ENCODE measurements around the gene REXO4. TPM values are rescaled to one million over a fixed set of nuclear protein-coding genes. Genes with fewer than 3 reads are reported as not detected.
"Not testable (repeated sequence)": the region's sequence is repeated elsewhere in the genome, so short reads cannot be mapped to it uniquely, and the experiment has no call there.

The REXO4 gene
- total RNA-seq, 2 experiments from 2014 or later = 21.2 to 24.1 TPM

DNA sequence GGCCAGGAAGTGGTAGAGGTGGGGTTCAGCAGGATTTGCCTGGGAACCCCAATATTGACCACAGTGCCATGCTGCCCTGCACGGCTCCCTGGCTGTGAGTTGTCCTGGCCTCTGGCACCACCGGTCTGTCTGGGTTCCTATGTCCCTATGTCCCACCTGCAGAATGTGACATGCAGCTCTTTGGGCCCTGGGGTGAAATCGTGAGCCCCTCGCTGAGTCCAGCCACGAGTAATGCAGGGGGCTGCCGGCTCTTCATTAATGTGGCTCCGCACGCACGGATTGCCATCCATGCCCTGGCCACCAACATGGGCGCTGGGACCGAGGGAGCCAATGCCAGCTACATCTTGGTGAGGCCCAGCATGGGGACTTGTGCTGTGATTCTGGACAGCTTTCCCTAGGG is 39.9 kb upstream of the REXO4 start:
- H3K27me3 Mint-ChIP-seq = peaks cover 6% of the 10 kb centered on the region
- ChIA-PET CTCF (interaction anchor here (0.9 kb wide), 1 partner anchor 38 kb away, joined by 3 read pairs; no protein-coding TSS in a partner anchor), POLR2A (no interaction called here)
- no peaks in the 10 kb centered on the region for H3K9me3 Mint-ChIP-seq
- no peak for DNase-seq
- H3K36me3 Mint-ChIP-seq (ENCODE audit: low read depth) = no peaks in the 10 kb centered on the region
- no peak overlapping the region for H3K27ac Mint-ChIP-seq
- peaks cover 2% of the 10 kb centered on the region for H3K4me1 Mint-ChIP-seq
- no peak overlapping the region for H3K4me3 Mint-ChIP-seq

DNA sequence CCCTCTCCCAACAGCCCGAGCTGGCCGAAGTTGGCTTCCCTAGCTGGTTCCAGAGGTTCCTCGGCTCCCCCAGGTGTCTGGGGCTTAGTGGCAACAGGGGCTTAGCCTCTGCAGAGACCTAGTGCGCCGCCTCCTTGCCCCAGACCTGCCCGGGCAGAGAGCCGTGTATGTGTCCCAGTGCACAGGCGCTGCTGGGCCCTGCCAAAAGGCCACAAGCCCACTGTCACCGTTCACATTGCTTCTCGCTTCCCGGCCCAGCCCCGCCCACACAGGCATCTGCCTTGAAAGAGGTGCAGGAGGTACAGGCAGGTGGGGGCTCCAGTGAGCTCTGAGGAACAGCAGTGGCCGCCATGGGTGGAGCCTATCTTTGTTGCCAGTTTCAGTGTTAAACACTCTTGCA is 39.4 kb upstream of the REXO4 start:
- Mint-ChIP-seq H3K27me3 (peaks cover 6% of the 10 kb centered on the region), H3K4me3 (no peak overlapping the region), H3K9me3 (no peaks in the 10 kb centered on the region), H3K4me1 (peaks cover 2% of the 10 kb centered on the region), H3K36me3 (ENCODE audit: low read depth) (no peaks in the 10 kb centered on the region), H3K27ac (no peak overlapping the region)
- ChIA-PET POLR2A (no interaction called here), CTCF (no interaction called here)
- DNase-seq = no peak

DNA sequence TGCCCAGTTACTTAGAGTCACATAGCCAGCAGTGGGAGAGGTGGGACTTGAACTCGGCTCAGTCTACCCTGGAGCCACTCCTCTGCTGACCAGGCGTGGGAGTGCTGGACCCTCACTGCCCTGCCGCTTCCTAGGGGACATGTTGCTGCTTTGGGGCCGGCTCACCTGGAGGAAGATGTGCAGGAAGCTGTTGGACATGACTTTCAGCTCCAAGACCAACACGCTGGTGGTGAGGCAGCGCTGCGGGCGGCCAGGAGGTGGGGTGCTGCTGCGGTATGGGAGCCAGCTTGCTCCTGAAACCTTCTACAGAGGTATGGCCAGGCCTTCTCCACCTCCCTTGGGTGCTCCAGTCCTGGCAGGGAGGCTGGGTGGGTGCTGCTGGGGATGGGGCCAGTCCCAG is 38.6 kb upstream of the REXO4 start:
- DNase-seq = no peak
- no peaks in the 10 kb centered on the region for H3K9me3 Mint-ChIP-seq
- peaks cover 3% of the 10 kb centered on the region for H3K27me3 Mint-ChIP-seq
- H3K27ac Mint-ChIP-seq = no peak overlapping the region
- H3K4me1 Mint-ChIP-seq = peaks cover 2% of the 10 kb centered on the region
- H3K36me3 Mint-ChIP-seq (ENCODE audit: low read depth) = no peaks in the 10 kb centered on the region
- POLR2A ChIA-PET = no interaction called here
- CTCF ChIA-PET = no interaction called here
- no peak overlapping the region for H3K4me3 Mint-ChIP-seq

DNA sequence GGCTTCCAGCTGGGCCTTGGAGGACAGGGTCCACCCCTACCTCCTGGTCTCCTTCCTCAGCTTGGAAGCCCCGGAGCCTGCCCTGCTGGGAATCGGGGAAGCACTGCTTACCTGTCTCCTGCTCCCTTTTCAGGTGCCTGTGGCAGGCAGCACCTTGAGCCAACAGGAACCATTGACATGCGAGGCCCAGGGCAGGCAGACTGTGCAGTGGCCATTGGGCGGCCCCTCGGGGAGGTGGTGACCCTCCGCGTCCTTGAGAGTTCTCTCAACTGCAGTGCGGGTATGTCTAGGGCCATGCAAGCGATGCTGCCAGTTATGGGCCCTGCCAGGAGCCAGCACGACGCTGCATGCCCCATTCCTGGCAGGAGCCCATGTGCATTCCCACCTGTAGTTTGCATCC is 38.1 kb upstream of the REXO4 start:
- Mint-ChIP-seq H3K36me3 (ENCODE audit: low read depth) (no peaks in the 10 kb centered on the region), H3K4me1 (peaks cover 2% of the 10 kb centered on the region), H3K9me3 (no peaks in the 10 kb centered on the region), H3K27me3 (no peaks in the 10 kb centered on the region), H3K4me3 (no peak overlapping the region), H3K27ac (no peak overlapping the region)
- DNase-seq = no peak
- ChIA-PET POLR2A (no interaction called here), CTCF (no interaction called here)

DNA sequence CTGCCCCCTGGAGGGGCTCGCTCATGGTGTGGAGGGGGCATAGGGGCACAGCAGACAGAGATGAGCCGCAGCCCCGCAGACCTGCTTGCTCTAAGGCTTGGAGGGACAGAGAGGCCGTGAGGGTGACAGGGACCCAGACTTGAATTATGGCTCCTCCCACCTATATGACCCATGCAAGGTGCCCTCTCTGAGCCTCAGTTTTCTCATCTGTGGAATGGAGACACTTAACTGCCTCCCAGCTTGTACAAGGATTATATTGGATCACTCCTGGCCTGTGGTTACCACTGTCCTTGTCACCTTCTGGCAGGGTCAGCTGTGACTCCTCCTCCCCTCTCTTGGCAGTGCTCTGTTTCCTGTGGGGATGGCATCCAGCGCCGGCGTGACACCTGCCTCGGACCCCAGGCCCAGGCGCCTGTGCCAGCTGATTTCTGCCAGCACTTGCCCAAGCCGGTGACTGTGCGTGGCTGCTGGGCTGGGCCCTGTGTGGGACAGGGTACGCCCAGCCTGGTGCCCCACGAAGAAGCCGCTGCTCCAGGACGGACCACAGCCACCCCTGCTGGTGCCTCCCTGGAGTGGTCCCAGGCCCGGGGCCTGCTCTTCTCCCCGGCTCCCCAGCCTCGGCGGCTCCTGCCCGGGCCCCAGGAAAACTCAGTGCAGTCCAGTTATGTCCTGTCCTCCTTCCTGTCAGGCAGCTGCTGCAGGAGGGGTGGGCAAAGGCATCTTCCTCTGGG is 37.3 kb upstream of the REXO4 start:
- ChIA-PET CTCF (no interaction called here), POLR2A (no interaction called here)
- no peaks in the 10 kb centered on the region for H3K36me3 Mint-ChIP-seq (ENCODE audit: low read depth)
- no peak overlapping the region for H3K4me3 Mint-ChIP-seq
- no peak overlapping the region for H3K27ac Mint-ChIP-seq
- no peaks in the 10 kb centered on the region for H3K9me3 Mint-ChIP-seq
- H3K4me1 Mint-ChIP-seq = peaks cover 2% of the 10 kb centered on the region
- no peaks in the 10 kb centered on the region for H3K27me3 Mint-ChIP-seq
- DNase-seq = no peak

DNA sequence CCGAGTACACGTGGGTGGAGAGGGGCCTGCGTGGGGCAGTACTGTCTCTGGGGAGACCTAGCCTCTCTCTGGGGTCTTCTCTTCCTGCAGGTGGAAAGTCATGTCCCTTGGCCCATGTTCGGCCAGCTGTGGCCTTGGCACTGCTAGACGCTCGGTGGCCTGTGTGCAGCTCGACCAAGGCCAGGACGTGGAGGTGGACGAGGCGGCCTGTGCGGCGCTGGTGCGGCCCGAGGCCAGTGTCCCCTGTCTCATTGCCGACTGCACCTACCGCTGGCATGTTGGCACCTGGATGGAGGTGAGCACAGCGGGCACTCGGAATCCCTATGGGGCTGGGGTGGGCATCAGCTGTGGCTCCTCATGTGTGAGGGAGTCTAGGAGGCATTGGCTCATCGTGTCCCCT is 36.5 kb upstream of the REXO4 start:
- ChIA-PET CTCF (no interaction called here), POLR2A (no interaction called here)
- H3K9me3 Mint-ChIP-seq = no peaks in the 10 kb centered on the region
- no peaks in the 10 kb centered on the region for H3K27me3 Mint-ChIP-seq
- H3K36me3 Mint-ChIP-seq (ENCODE audit: low read depth) = no peaks in the 10 kb centered on the region
- H3K27ac Mint-ChIP-seq = no peak overlapping the region
- no peak for DNase-seq
- no peaks in the 10 kb centered on the region for H3K4me1 Mint-ChIP-seq
- no peak overlapping the region for H3K4me3 Mint-ChIP-seq

DNA sequence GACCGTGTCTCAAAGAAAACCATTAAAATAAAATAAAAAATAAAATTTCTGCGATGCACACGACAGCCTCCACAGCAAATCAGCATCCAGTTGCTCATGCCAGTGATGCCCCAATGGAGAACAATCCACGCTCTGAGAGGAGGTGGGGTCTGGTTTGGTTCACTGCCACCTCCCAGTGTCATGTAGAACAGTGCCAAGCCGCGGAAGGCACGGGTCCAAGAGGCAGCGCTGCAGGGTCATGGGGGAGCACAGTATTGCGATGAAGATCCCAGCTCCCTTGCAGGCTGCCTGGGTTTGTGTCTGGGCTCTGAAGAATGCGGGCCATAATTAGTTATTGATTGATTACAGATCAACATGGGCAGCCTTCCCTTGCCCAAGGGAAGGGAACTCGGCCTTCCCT is 35.8 kb upstream of the REXO4 start:
- H3K27ac Mint-ChIP-seq = no peak overlapping the region
- H3K9me3 Mint-ChIP-seq = no peaks in the 10 kb centered on the region
- POLR2A ChIA-PET = no interaction called here
- H3K4me3 Mint-ChIP-seq = no peak overlapping the region
- no peak for DNase-seq
- no peaks in the 10 kb centered on the region for H3K4me1 Mint-ChIP-seq
- no peaks in the 10 kb centered on the region for H3K36me3 Mint-ChIP-seq (ENCODE audit: low read depth)
- no peaks in the 10 kb centered on the region for H3K27me3 Mint-ChIP-seq
- CTCF ChIA-PET = no interaction called here

DNA sequence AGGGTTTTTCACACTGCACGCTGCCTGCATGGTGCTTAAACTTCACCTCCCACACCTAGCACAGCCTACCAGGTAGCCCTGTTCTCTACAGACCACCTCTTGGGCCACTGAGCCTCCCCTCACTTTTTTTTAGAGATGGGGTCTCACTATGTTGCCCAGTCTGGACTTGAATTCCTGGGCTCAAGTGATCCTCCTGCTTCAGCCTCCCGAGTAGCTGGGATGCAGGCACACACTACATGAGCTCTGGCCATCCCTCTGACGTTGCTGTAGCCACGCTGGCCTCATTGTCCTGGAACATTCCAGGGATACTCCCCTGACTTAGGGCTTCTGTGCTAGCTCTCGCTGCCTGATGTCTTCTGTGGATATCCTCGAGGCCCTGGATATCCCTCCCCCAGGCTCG is 34.8 kb upstream of the REXO4 start:
- no peaks in the 10 kb centered on the region for H3K27me3 Mint-ChIP-seq
- H3K36me3 Mint-ChIP-seq (ENCODE audit: low read depth) = no peaks in the 10 kb centered on the region
- ChIA-PET CTCF (no interaction called here), POLR2A (no interaction called here)
- H3K4me1 Mint-ChIP-seq = no peaks in the 10 kb centered on the region
- no peak overlapping the region for H3K27ac Mint-ChIP-seq
- no peak overlapping the region for H3K4me3 Mint-ChIP-seq
- no peaks in the 10 kb centered on the region for H3K9me3 Mint-ChIP-seq
- DNase-seq = no peak

DNA sequence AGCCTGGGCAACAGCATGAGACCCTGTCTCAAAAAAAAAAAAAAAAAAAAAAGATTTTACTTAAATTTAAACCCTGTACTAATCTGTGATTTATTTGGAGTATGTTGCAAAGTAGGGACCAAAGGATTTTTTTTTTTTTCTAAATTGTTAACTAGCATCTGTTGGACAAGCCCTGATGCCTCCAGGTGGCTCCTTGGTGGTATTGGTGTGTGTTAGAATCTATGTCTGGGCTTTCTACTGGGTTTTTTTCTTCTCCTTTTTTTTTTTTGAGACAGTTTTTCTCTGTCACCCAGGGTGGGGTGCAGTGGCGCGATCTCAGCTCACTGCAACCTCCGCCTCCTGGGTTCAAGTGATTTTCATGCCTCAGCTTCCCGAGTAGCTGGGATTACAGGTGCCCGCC is 34.1 kb upstream of the REXO4 start:
- H3K4me3 Mint-ChIP-seq; POLR2A ChIA-PET; CTCF ChIA-PET; H3K4me1 Mint-ChIP-seq; H3K9me3 Mint-ChIP-seq; DNase-seq; H3K27ac Mint-ChIP-seq; H3K36me3 Mint-ChIP-seq (ENCODE audit: low read depth); H3K27me3 Mint-ChIP-seq: not testable (repeated sequence)

DNA sequence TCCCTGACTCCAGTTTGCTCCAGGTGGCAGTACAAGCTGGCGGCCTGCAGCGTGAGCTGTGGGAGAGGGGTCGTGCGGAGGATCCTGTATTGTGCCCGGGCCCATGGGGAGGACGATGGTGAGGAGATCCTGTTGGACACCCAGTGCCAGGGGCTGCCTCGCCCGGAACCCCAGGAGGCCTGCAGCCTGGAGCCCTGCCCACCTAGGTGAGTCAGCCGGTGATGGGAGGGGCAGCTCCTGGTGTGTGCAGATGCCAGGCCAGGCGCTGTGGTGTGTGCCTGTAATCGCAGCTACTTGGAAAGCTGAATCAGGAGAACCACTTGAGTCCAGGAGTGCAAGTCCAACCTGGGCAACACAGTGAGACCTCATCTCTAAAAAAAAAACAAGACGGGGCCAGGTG is 31.9 kb upstream of the REXO4 start:
- no peak for DNase-seq
- H3K27ac Mint-ChIP-seq = no peak overlapping the region
- H3K9me3 Mint-ChIP-seq = no peaks in the 10 kb centered on the region
- no peaks in the 10 kb centered on the region for H3K36me3 Mint-ChIP-seq (ENCODE audit: low read depth)
- no peaks in the 10 kb centered on the region for H3K4me1 Mint-ChIP-seq
- ChIA-PET POLR2A (no interaction called here), CTCF (interaction anchor here (0.6 to 0.9 kb wide), 2 partner anchors 13 to 185 kb away, joined by 3 to 4 read pairs; no protein-coding TSS in a partner anchor)
- H3K27me3 Mint-ChIP-seq = no peaks in the 10 kb centered on the region
- no peak overlapping the region for H3K4me3 Mint-ChIP-seq

DNA sequence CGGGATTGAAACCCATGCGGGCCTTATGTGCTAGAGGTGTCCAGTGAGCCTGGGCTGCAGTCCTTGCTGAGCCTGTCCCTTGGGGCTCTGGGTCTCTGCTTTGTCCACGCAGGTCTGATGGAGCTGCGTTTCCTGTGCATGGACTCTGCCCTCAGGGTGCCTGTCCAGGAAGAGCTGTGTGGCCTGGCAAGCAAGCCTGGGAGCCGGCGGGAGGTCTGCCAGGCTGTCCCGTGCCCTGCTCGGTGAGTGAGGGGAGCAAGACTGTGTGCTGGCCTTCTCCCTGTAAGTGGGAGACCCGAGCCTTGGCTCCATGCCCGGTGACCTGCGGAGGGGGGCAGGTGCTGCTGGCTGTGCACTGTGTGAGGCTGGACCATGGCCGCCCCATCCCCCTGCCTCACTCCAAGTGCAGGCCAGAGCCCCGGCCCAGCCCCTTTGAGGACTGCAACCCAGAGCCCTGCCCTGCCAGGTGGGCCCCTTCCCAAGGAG is 30.7 kb upstream of the REXO4 start:
- H3K27me3 Mint-ChIP-seq = no peaks in the 10 kb centered on the region
- no peaks in the 10 kb centered on the region for H3K9me3 Mint-ChIP-seq
- DNase-seq = no peak
- no peaks in the 10 kb centered on the region for H3K4me1 Mint-ChIP-seq
- H3K4me3 Mint-ChIP-seq = no peak overlapping the region
- H3K36me3 Mint-ChIP-seq (ENCODE audit: low read depth) = no peaks in the 10 kb centered on the region
- no peak overlapping the region for H3K27ac Mint-ChIP-seq
- POLR2A ChIA-PET = no interaction called here
- CTCF ChIA-PET = no interaction called here

DNA sequence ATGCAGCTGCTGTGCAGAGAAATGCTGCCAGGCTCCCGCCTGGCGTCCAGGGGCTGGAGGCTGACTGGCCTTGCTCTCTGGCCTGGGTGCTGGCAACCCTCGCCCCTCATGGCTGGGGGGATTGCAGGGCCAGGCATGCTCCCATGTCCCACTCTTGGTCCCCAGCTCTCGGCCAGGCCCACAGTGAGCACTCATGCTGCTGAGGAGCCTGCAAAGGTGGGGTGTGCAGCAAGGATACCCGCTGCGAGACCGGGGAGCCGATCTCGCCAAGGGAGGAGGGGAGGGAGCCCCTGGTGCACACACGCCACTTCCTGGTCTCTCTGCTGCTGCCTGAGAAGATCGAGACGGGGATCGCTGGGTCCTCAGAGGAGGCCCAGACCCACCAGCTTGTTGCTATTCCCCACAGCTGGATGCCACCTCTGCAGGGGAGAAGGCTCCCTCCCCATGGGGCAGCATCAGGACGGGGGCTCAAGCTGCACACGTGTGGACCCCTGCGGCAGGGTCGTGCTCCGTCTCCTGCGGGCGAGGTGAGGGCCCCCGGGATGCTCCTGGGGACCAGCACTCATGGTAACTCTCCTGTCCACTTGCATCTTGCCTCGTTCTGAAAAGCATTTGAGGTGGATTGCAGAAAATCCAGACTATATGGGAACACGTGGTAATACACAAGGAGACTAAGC is 27.6 kb upstream of the REXO4 start:
- no peaks in the 10 kb centered on the region for H3K4me1 Mint-ChIP-seq
- no peak overlapping the region for H3K27ac Mint-ChIP-seq
- POLR2A ChIA-PET = no interaction called here
- H3K27me3 Mint-ChIP-seq = no peaks in the 10 kb centered on the region
- DNase-seq = no peak
- CTCF ChIA-PET = interaction anchor here (0.6 to 0.8 kb wide), 2 partner anchors 67 to 479 kb away, joined by 3 read pairs; no protein-coding TSS in a partner anchor
- H3K4me3 Mint-ChIP-seq = no peak overlapping the region
- H3K36me3 Mint-ChIP-seq (ENCODE audit: low read depth) = no peaks in the 10 kb centered on the region
- no peaks in the 10 kb centered on the region for H3K9me3 Mint-ChIP-seq

DNA sequence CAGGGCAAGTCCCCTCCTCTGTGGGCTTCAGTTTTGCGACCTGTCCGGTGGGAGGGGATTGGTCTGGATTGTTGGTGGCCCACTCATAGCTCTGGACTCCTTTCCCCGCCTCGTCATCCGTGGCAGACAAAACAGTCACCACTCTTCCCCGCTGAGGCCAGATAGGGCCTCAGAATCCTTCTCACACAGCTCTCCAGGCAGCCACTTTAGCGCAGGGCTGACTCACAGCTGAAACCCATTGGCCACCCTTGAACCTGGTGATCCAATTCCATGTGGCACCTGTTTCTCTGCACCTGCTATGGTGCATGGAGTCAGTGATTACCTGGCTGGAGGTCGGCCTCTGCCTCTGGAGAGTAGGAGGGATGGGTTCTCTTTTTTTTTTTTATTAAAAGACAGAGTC is 26.2 kb upstream of the REXO4 start:
- DNase-seq = no peak
- Mint-ChIP-seq H3K27me3 (no peaks in the 10 kb centered on the region), H3K9me3 (no peaks in the 10 kb centered on the region), H3K27ac (no peak overlapping the region), H3K4me3 (no peak overlapping the region), H3K4me1 (no peaks in the 10 kb centered on the region), H3K36me3 (ENCODE audit: low read depth) (no peaks in the 10 kb centered on the region)
- CTCF ChIA-PET = no interaction called here
- POLR2A ChIA-PET = no interaction called here

DNA sequence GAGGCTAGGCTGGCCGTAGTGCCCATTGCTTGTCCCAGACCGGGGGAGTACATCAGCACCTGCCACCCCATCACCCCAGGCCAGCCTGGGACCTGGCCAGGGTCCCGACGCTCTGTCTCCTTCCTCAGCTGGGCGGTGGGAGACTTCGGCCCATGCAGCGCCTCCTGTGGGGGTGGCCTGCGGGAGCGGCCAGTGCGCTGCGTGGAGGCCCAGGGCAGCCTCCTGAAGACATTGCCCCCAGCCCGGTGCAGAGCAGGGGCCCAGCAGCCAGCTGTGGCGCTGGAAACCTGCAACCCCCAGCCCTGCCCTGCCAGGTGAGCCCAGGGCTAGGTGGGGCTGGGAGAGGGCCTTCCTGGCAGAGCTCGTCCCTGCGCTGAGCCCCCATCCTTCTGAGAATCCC is 25.4 kb upstream of the REXO4 start:
- H3K27me3 Mint-ChIP-seq = no peaks in the 10 kb centered on the region
- H3K9me3 Mint-ChIP-seq = no peaks in the 10 kb centered on the region
- H3K4me1 Mint-ChIP-seq = no peaks in the 10 kb centered on the region
- H3K27ac Mint-ChIP-seq = no peak overlapping the region
- ChIA-PET POLR2A (interaction anchor here (0.6 kb wide), 1 partner anchor 15 kb away, joined by 3 read pairs; no protein-coding TSS in a partner anchor), CTCF (interaction anchor here (1.3 kb wide), 1 partner anchor 25 kb away, joined by 3 read pairs; no protein-coding TSS in a partner anchor)
- H3K36me3 Mint-ChIP-seq (ENCODE audit: low read depth) = no peaks in the 10 kb centered on the region
- no peak for DNase-seq
- no peak overlapping the region for H3K4me3 Mint-ChIP-seq

All from activated CD4-positive, alpha-beta T cell treated with anti-CD3 and anti-CD28 coated beads, Interleukin-2, amount 10 ng/mL, durations not matched to agents 7 days and 5 days (primary cell).